ENCODE measurements around the gene PTPRN2. TPM values are rescaled to one million over a fixed set of nuclear protein-coding genes. Genes with fewer than 3 reads are reported as not detected.

PTPRN2 gene
- polyA plus RNA-seq, 3 donors = 6.8 to 7.9 (median 7.2) TPM

DNA sequence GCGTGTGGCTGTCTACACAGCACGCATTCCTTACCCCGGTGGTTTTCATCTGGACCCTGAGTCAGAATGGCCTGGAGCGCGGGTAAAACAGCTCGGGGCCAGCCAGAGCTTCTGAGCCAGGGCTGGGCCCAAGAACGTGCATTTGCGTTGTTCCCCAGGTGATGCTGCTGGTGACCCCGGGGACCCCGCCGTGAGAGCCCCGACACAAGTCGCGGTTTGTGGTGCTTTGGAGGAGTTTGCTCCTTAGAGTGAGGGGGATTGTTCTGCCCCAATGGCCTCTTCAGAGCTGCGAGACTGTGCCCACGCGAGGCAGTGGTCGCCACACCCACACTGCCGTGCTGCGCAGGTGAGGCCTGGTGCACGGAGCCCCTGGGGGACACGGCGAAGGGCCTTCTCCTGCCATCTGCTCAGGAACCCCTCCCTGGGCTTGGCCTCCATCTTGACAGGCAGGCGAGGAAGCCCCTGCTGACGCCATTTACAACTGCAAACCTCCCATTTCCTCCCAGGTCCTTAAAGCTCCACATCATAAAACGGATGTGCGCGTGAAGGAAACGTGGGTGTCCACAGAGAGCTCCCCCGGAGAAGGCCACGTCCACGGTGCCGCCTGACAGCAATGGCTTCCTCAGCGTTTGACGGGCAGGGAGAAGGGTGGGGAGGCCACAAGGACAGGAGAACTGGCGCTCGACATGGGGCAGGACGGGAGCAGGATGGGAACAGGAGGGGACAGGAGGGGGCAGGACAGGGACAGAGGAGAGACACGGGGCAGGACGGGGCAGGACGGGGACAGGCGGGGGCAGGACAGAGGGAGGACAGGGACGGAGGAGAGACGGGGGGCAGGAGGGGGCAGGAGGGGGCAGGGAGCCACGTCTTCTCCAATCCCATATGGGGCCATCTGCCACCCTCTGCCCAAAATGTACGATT, 773.6 kb downstream of the PTPRN2 start:
- no peak for DNase-seq (ENCODE audit: low read depth in 3 of 3, low spot score in 2 of 3)

DNA sequence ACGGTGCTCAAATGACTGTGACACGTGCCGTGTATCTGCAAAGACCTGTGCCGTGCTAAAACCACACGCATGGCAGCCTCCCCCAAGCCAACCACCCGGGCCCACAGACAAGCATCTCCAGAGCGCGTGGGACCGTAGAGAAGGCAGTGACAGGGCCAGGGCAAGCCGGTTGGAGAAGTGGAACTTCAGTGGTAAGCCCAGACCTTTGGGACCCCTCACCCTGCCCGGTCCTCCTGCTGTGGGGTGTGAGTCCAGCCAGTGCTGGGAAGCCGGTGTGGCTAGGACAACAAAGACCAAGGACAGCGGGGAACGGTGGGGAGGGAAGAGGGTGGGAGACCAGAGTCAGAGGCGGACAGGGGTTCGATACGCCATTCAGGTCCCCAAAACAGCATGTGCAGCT, 774.6 kb downstream of the PTPRN2 start:
- no peak for DNase-seq (ENCODE audit: low read depth in 3 of 3, low spot score in 2 of 3)

- no peak for DNase-seq (ENCODE audit: low read depth in 3 of 3, low spot score in 2 of 3)
Measured at GRCh38 chr7:157811946-157812345, 775.7 kb downstream of the PTPRN2 start.

DNA sequence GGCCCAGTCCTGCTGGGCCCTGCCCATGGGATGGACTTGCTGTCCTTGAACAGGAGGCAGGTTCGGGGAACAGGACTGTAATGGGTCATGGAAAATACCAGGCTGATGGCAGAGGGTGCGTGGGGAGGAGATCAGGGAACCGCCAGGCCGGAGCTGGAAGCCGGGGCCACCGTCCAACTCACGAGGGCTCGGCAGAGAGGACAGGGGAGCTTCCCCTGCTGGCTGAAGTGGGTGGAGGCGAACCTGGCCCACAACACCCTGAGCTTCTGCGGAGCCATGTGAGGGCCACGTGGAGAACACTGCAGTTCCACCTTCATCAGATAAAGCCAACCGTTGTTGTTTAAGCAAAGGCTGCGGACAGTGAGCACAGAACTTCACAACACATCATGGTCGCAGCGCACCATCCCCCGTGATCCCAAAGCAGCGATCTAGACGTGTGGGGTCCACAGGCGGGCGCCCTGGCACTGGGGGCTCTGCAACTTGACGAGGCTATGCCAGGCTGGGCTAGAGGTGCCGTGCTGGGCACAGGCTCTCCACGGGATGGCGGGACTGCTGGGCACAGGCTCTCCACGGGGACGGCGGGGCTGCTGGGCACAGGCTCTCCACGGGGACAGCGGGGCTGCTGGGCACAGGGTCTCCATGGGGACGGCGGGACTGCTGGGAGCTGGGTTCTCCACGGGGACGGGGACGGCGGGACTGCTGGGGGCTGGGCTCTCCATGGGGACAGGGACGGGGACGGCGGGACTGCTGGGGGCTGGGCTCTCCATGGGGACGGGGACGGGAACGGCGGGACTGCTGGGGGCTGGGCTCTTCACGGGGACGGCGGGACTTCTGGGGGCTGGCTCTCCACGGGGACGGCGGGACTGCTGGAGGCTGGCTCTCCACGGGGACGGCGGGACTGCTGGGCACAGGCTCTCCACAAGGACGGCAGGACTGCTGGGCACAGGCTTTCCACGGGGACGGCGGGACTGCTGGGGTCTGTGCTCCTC, 777.5 kb downstream of the PTPRN2 start:
- no peak for DNase-seq (ENCODE audit: low read depth in 3 of 3, low spot score in 2 of 3)

GRCh38 chr7:157809154-157809862, 778.3 kb downstream of the PTPRN2 start:
- no peak for DNase-seq (ENCODE audit: low read depth in 3 of 3, low spot score in 2 of 3)

GRCh38 chr7:157808042-157808441, 779.6 kb downstream of the PTPRN2 start:
- no peak for DNase-seq (ENCODE audit: low read depth in 3 of 3, low spot score in 2 of 3)

DNA sequence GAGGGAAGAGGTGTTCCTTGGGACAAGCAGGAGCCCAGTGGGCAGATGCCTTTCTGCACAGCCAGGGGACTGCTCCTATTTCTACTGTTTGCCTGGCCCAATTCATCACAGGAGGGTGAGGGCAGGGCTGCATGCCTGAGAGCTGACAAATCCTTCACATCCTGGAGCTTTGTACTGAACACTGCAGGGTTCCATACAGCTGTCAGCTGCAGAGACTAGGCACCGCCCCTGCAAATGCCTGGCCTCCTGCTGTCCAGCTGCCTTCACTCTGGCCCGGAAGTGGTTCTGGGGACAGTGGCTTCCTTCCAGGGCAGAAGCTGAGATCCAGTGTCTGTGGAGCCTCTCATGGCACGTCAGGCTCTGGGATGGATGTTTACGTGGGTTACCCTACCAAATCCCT, 780.1 kb downstream of the PTPRN2 start:
- DNase-seq (ENCODE audit: low read depth in 3 of 3, low spot score in 2 of 3) = no peak

- no peak for DNase-seq (ENCODE audit: low read depth in 3 of 3, low spot score in 2 of 3)
Measured at GRCh38 chr7:157806711-157807110, 780.9 kb downstream of the PTPRN2 start.

GRCh38 chr7:157805713-157806112, 781.9 kb downstream of the PTPRN2 start:
- DNase-seq (ENCODE audit: low read depth in 3 of 3, low spot score in 2 of 3) = no peak

- no peak for DNase-seq (ENCODE audit: low read depth in 3 of 3, low spot score in 2 of 3)
Measured at GRCh38 chr7:157803906-157804305, 783.7 kb downstream of the PTPRN2 start.

- DNase-seq (ENCODE audit: low read depth in 3 of 3, low spot score in 2 of 3) = no peak
Measured at GRCh38 chr7:157801971-157802675, 785.5 kb downstream of the PTPRN2 start.

DNA sequence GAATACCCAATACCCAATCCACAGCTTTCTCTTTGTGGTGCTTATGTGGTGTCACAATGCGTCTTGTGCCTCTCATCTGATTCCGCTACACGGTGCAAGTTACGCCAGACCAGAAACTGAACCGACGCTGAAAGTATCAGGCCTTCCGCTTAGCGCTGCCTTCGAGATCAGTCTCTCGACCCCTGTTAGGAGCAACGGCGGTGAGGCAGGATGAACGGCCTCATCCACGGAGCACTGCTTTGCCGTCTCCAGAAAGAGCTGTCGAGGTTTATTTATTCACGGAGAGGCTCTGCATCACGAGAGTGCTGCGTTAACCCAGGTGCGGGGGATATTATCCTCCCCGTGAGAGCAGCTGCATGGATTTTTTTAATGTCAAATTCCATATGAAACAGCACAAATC, 786.5 kb downstream of the PTPRN2 start:
- DNase-seq (ENCODE audit: low read depth in 3 of 3, low spot score in 2 of 3) = no peak

DNA sequence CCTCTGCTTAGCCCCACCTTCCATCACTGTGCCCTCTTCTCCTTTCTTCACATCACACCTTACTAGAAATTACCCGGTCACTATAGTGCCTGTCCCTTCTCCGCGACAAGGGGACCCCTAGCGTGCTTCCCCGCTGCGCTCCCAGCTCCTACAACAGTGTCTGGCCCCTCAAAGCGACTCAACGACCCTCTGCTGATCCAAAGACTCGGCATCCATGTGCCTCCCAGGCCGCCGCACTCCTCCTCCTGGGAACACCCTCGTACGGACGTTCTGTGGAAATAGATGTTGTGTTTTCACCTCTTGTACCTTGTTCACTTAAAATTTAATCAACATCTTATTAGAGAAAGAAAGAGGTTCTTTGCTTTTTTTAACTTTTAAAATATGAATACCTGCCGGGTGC, 787.3 kb downstream of the PTPRN2 start:
- DNase-seq (ENCODE audit: low read depth in 3 of 3, low spot score in 2 of 3) = no peak

DNA sequence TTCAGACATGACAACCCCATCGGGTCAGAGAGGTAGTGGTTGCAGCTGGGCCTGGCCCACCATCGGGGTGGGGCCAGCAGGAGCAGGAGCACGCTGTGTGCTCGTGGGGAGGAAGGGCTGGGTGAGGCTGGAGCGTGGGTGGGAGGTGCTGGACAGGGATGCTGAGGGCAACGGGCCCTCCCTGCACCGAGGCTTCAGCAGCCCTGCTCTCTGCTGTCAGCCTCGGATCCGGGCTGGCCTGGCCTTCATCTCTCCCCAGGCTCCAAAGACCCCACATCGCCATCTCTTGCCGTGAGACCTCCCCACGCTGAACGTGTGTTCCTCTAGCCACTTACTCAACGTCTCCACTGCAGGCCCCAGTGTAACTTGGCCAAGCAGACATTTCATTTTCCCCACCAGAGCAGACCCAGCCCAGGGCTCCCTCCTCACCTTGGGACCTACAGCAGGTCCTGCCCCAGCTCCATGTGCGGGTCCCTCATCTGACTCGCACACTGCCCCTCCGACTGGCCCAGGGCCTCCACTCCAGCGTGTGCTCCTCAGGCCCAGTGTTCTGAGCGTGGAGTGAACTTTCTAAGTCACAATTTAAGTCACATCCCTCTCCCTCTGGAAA, 788.4 kb downstream of the PTPRN2 start:
- no peak for DNase-seq (ENCODE audit: low read depth in 3 of 3, low spot score in 2 of 3)

DNA sequence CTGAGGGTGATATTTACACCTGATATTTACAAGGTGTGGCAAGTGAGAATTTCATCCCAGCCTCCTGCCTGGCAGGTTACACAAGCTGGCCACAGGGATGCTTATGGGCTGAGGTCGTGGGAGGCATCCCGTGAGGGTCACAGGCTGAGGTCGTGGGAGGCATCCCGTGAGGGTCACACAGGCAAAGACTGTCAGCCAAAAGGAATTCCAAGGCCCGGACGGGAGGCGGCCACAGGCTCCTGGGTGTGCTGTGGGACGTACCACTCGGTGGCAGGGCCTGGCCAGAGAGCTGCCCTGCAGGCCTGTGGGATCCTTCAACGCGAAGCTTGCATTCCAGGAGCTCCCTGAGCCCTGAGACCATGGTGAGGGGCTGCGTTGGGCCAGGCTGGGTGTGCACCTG, 790.3 kb downstream of the PTPRN2 start:
- no peak for DNase-seq (ENCODE audit: low read depth in 3 of 3, low spot score in 2 of 3)

DNA sequence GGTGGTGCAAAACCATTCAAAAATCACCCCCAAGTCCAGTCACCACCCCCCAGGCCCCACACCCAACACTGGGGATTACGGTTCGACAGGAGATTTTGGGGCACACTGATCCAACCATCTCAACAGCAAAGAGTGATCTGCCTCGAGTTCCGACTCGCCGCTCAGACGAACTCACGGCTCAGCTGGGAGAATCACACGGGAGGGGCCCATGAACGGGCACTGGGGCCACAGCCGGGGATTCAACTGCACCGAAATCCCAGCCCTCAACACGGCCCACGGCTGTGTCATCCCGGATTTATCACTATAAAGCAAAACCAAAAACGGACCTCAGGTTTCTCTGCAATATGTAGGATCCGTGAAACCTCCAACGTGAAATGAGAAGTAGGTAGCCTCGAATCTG, 790.8 kb downstream of the PTPRN2 start:
- DNase-seq (ENCODE audit: low read depth in 3 of 3, low spot score in 2 of 3) = no peak

- DNase-seq (ENCODE audit: low read depth in 3 of 3, low spot score in 2 of 3) = no peak
Measured at GRCh38 chr7:157795643-157796042, 792.0 kb downstream of the PTPRN2 start.

DNA sequence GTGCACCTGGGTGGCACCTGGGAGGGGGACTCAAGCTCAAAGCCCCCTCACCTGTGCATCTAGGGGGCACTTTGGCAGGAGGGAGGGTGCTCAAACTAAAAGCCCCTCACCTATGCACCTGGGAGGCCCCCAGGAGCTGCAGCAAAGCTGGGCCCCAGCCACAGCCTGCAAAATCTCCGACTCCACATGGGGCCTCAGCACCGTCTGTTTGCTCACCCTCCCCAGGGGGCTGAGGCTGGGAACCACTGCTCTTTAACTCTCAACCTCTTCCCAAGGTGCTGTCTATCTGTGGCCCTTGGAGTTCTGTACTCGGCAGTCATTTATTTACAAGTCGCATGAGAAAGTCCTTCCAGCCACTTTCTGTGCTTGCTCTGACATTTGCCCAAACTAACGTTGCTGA, 792.4 kb downstream of the PTPRN2 start:
- no peak for DNase-seq (ENCODE audit: low read depth in 3 of 3, low spot score in 2 of 3)

- DNase-seq (ENCODE audit: low read depth in 3 of 3, low spot score in 2 of 3) = no peak
Measured at GRCh38 chr7:157794746-157795065, 792.9 kb downstream of the PTPRN2 start.

Data from right renal cortex interstitium (tissue), 3 donors.